Duodenal mucosa (tissue), 2 donors: ENCODE data around the gene CHMP1B.

Experiments
- H3K27ac ChIP-seq: one replicate; pipeline ENCODE4 v1.7.0; 2013; ENCODE audit warnings: low read depth, low read length
- H3K27me3 ChIP-seq, 2 donors: one replicate each; pipeline ENCODE4 v1.7.0; 2013; ENCODE audit warnings: low read length in 2 of 2, control low read depth in 1 of 2; ENCODE audit not compliant: insufficient read depth in 2 of 2, control insufficient read depth in 1 of 2
- H3K36me3 ChIP-seq, 2 donors: one replicate each; pipeline ENCODE4 v1.7.0; 2013; ENCODE audit warnings: low read length in 2 of 2, control low read depth in 1 of 2; ENCODE audit not compliant: insufficient read depth in 2 of 2, control insufficient read depth in 1 of 2
- H3K4me1 ChIP-seq, 2 donors: one replicate each; pipeline ENCODE4 v1.7.0; 2013; ENCODE audit warnings: low read length in 2 of 2, control low read depth in 1 of 2; ENCODE audit not compliant: insufficient read depth in 2 of 2, control insufficient read depth in 1 of 2
- H3K4me3 ChIP-seq, 2 donors: one replicate each; pipeline ENCODE4 v1.7.0; 2013; ENCODE audit warnings: low read length in 2 of 2, low read depth in 1 of 2
- H3K9ac ChIP-seq, 2 donors: one replicate each; pipeline ENCODE4 v1.7.0; 2013; ENCODE audit warnings: low read length in 2 of 2, low read depth in 1 of 2
- H3K9me3 ChIP-seq, 2 donors: one replicate each; pipeline ENCODE4 v1.7.0; 2013; ENCODE audit warnings: low read length in 2 of 2, control low read depth in 1 of 2; ENCODE audit not compliant: control insufficient read depth in 1 of 2

The CHMP1B gene

GRCh38 chr18:11865071-11865470 is 13.9 kb downstream of the CHMP1B start:
- no peak overlapping the region for H3K9ac ChIP-seq

GRCh38 chr18:11866329-11866728 is 15.1 kb downstream of the CHMP1B start:
- no peaks in the 10 kb centered on the region for H3K36me3 ChIP-seq
- peaks cover 0 to 10% of the 10 kb centered on the region in 2 donors for H3K4me1 ChIP-seq
- H3K9me3 ChIP-seq, result no peaks in the 10 kb centered on the region
- no peaks in the 10 kb centered on the region for H3K27me3 ChIP-seq
- no peak overlapping the region for H3K27ac ChIP-seq
- no peak overlapping the region for H3K9ac ChIP-seq
- no peak overlapping the region for H3K4me3 ChIP-seq

More at GRCh38 chr18:11865071-11865470, 13.9 kb downstream of the CHMP1B start:
- H3K4me3 ChIP-seq, result no peak overlapping the region
- H3K27me3 ChIP-seq, result no peaks in the 10 kb centered on the region
- no peaks in the 10 kb centered on the region for H3K9me3 ChIP-seq
- no peak overlapping the region for H3K27ac ChIP-seq
- H3K4me1 ChIP-seq, result peaks cover 4 to 17% of the 10 kb centered on the region in 2 donors
- H3K36me3 ChIP-seq, result no peaks in the 10 kb centered on the region

DNA sequence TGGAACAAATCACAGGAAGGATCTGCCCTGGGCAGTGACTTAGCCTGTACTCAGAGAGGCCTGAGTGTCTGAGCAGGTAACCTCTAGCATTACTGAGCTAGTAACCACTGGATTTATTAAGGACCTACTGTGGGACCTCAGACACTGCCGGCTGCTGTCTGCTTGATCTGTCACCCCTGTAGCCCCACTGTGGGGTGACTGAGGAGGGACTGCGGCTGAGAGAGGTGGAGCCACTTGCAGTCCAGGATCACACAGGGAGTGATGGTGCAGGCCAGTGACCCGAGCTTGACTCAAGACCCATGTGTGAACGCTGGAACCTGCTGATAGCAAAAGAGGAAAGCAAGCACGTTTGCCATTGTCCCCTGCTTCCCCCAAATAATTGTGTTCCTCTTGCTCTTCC is 15.6 kb downstream of the CHMP1B start:
- H3K27me3 ChIP-seq, result no peaks in the 10 kb centered on the region
- no peak overlapping the region for H3K9ac ChIP-seq
- H3K27ac ChIP-seq, result no peak overlapping the region
- peaks cover 0 to 8% of the 10 kb centered on the region in 2 donors for H3K4me1 ChIP-seq
- no peaks in the 10 kb centered on the region for H3K9me3 ChIP-seq
- H3K4me3 ChIP-seq, result no peak overlapping the region
- no peaks in the 10 kb centered on the region for H3K36me3 ChIP-seq

DNA sequence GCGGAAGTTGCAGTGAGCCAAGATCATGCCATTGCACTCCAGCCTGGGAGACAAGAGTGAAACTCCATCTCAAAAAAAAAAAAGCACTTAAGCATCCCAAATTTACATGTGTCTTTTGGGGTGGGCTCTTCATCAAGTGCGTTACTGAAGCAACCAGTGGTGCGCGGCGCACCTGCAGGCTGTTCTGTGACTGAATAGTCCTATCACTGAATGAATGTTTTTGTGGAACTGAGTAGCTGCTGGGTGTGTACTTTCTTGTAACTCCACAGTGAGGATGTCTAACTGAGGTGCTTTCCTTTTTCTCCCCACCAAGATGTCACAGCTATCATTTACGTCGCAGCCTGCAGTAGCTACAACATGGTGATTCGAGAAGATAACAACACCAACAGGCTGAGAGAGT is 17.0 kb downstream of the CHMP1B start:
- Histone ChIP-seq H3K36me3 (no peaks in the 10 kb centered on the region), H3K27me3 (no peaks in the 10 kb centered on the region), H3K9me3 (no peaks in the 10 kb centered on the region), H3K27ac (no peak overlapping the region), H3K4me1 (no peaks in the 10 kb centered on the region), H3K9ac (no peak overlapping the region), H3K4me3 (no peak overlapping the region)

GRCh38 chr18:11871501-11871900 is 20.3 kb downstream of the CHMP1B start:
- H3K9me3 ChIP-seq, result no peaks in the 10 kb centered on the region
- H3K27me3 ChIP-seq, result no peaks in the 10 kb centered on the region
- no peaks in the 10 kb centered on the region for H3K4me1 ChIP-seq
- H3K36me3 ChIP-seq, result no peaks in the 10 kb centered on the region
- H3K27ac ChIP-seq, result no peak overlapping the region
- no peak overlapping the region for H3K9ac ChIP-seq
- no peak overlapping the region for H3K4me3 ChIP-seq

GRCh38 chr18:11872479-11873136 is 21.4 kb downstream of the CHMP1B start:
- peaks cover 0 to under 1% of the 10 kb centered on the region in 2 donors for H3K36me3 ChIP-seq
- H3K4me3 ChIP-seq, result no peak overlapping the region
- no peaks in the 10 kb centered on the region for H3K27me3 ChIP-seq
- no peaks in the 10 kb centered on the region for H3K4me1 ChIP-seq
- H3K27ac ChIP-seq, result no peak overlapping the region
- H3K9ac ChIP-seq, result no peak overlapping the region
- H3K9me3 ChIP-seq, result no peaks in the 10 kb centered on the region

DNA sequence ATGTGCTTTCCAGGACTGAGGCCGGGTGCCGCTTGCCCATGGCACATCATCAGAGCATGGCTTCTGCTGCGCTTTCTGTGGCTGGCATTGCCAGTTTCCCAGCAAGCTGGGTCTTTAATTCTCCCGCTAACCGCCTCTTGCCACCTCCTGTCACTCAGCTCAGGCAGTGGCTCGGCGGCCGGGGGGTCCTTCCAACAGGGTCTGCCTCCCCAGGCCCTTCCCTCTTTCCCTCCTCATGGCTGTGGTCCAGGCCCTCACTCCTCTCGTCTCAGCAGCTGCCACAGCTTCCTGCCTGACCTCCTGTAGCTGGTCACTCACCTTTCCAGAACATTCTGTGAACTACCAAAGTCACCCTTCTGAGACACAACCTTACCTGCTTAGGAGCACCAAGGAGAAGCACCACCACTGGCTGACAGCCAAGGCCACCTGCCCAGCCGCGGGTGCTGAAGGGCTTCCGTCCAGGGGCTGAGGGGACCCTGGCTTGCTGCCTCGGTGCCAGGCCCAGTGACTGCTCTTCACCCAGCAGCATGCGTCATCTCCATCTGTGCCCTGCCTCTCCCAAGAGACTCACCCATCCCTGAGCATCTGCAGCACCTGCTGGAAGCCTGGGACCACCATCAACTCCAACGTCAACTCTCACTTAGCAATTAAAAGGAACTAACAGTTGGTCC is 22.6 kb downstream of the CHMP1B start:
- no peak overlapping the region for H3K4me3 ChIP-seq
- H3K36me3 ChIP-seq, result peaks cover 0 to 2% of the 10 kb centered on the region in 2 donors
- no peaks in the 10 kb centered on the region for H3K4me1 ChIP-seq
- H3K9ac ChIP-seq, result no peak overlapping the region
- H3K9me3 ChIP-seq, result no peaks in the 10 kb centered on the region
- H3K27ac ChIP-seq, result no peak overlapping the region
- no peaks in the 10 kb centered on the region for H3K27me3 ChIP-seq

DNA sequence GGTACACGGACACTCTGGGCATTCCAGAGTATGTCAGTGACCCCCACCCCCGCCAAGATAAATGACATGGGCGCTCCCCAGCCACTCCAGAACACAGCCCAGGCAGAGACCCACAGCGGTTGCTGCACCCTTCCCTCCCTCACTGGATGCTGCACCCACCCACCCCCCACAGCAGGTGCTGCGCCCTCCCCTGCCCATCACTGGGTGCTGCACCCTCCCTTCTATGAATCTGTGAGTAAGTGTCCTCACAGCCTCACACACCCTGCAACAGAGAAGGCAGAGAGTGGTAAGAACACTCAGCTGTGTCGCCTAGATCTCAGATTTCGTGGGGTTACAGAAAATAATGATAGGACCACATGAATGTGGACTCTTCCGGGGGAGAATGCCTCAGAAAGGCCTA is 23.5 kb downstream of the CHMP1B start:
- H3K27ac ChIP-seq, result no peak overlapping the region
- no peak overlapping the region for H3K4me3 ChIP-seq
- peaks cover 0 to 2% of the 10 kb centered on the region in 2 donors for H3K36me3 ChIP-seq
- H3K9me3 ChIP-seq, result no peaks in the 10 kb centered on the region
- no peaks in the 10 kb centered on the region for H3K27me3 ChIP-seq
- no peak overlapping the region for H3K9ac ChIP-seq
- no peaks in the 10 kb centered on the region for H3K4me1 ChIP-seq

DNA sequence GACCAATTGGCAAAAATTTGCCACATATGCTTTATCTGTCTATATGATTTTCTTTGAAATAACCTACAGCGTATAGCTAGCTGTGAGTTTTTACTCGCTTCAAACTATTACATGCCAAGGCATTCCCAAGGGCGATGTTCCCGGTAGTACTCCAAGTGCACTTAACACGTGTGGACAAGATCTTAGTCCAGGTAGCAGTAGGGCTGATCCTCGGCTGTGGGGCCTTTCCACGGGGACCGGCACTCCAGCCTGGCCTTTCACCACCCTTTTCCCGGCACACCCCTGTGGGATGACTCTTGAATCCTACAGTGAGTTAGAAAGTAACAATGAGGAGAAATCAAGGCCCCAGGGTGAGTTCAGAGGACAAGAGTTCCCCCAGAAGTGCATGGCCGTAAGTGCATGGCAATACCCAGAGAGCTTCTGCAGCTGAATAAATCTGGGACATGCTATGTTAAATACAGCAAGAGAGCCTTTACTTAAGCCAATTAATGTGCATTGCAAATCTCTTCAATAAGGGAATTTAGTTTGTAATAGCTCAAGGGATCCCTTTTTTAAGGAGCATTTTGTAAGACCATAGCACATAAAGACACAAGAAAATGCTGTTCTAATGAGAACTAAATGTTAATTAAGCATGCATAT is 26.4 kb downstream of the CHMP1B start:
- Histone ChIP-seq H3K9me3 (no peaks in the 10 kb centered on the region), H3K27me3 (no peaks in the 10 kb centered on the region), H3K4me1 (no peaks in the 10 kb centered on the region), H3K27ac (no peak overlapping the region), H3K9ac (no peak overlapping the region), H3K4me3 (no peak overlapping the region), H3K36me3 (peaks cover 0 to 16% of the 10 kb centered on the region in 2 donors)

GRCh38 chr18:11880586-11881304 is 29.5 kb downstream of the CHMP1B start:
- Histone ChIP-seq H3K27ac (no peak overlapping the region), H3K36me3 (peaks cover 0 to 35% of the 10 kb centered on the region in 2 donors), H3K4me3 (no peak overlapping the region)

More at GRCh38 chr18:11880586-11881304, 29.5 kb downstream of the CHMP1B start:
- Histone ChIP-seq H3K9me3 (no peaks in the 10 kb centered on the region), H3K27me3 (no peaks in the 10 kb centered on the region), H3K4me1 (peaks cover 8 to 9% of the 10 kb centered on the region in 2 donors), H3K9ac (no peak overlapping the region)
